Thoracic aorta (tissue), 2 donors: Measurements from ENCODE around the gene NAGPA. TPM values are rescaled to one million over a fixed set of nuclear protein-coding genes. Genes with fewer than 3 reads are reported as not detected.

Experiments used
- ATAC-seq: fragments of 150-250 bp; one replicate; pipeline ENCODE4 v1.8.0; 2017; ENCODE audit warnings: low read depth; ENCODE audit not compliant: insufficient number of reproducible peaks, low FRiP score
- DNase-seq: peaks from one replicate; pipeline ENCODE4 v3.0.0-alpha.2; 2020; ENCODE audit warnings: low spot score
- H3K27ac ChIP-seq, 2 donors: fragments of 200-600 bp; sonication (generic); 1 replicate in 1 of 2; 2 replicates in 1 of 2; pipeline ENCODE4 v1.5.1; 2016; ENCODE audit warnings: mild to moderate bottlenecking in 2 of 2, moderate library complexity in 2 of 2
- H3K27me3 ChIP-seq: fragments of 200-600 bp; sonication (generic); replicated peaks from 2 replicates; pipeline ENCODE4 v1.6.0; 2016; ENCODE audit warnings: mild to moderate bottlenecking; ENCODE audit not compliant: insufficient read depth
- H3K36me3 ChIP-seq: fragments of 200-600 bp; sonication (generic); one replicate; pipeline ENCODE4 v1.5.1; 2016
- H3K4me1 ChIP-seq, 2 donors: fragments of 200-600 bp; sonication (generic); 1 replicate in 1 of 2; 2 replicates in 1 of 2; pipeline versions ENCODE4 v1.5.1 to v1.6.0; 2016; ENCODE audit warnings: low read depth in 2 of 2, mild to moderate bottlenecking in 1 of 2; ENCODE audit not compliant: control insufficient read depth in 1 of 2
- H3K4me3 ChIP-seq: fragments of 200-600 bp; sonication (generic); 2 replicates; pipeline ENCODE4 v1.5.1; 2016; ENCODE audit warnings: mild to moderate bottlenecking
- H3K9me3 ChIP-seq: fragments of 200-600 bp; sonication (generic); 2 replicates; pipeline ENCODE4 v1.5.1; 2016
- total RNA-seq, 2 donors: library from RNA; depleted of rRNA; stranded (reverse); fragments of >200 nt; gene quantifications; one replicate each; pipeline versions ENCODE4 v1.1.0 to v1.2.3, GENCODE V29; 2016
- TF ChIP-seq, protein P1 (sequence below): fragments of 200-600 bp; sonication (generic); IDR thresholded peaks from one replicate; pipeline ENCODE4 v1.5.1; 2019; ENCODE audit warnings: antibody characterized with exemption

The NAGPA gene
- total RNA-seq, 2 donors from 2014 or later: 35.3 to 55.2 TPM

DNA sequence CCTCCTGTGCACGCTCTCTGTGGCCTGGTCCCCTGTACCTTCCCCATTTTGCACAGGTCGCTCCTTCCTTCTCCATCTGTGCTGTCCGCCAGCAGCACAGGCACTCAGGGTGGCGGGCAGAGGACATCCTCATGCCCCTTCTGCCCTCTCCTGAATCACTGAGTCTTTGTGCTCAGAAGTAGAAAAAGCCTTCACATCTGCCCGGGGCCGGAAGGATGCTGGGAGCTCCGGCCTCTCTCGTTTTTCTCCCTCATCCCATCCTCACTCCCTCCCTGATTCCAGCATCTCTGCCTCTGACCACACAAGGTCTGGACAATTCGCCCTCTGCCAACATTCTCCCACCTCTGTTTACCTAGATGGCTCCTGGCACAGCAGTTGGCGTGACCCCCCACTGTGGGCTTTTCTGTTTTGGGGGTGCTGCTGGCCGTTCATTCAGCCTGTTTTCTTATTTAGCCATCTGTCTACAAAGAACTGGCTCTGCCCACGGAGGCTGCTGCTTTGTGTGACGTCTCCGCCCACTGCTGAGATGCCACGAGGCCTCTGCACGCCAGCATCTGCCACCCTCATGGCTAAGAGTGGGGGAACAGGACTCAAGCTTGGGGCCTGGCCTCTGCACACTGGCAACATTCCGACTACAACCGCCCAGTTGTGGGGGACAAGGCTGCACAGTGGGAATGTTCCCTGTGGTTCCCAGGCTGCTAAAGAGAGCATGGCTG lies 38.9 kb downstream of the NAGPA start:
- peaks cover 4% of the 10 kb centered on the region for H3K27me3 ChIP-seq
- no peaks in the 10 kb centered on the region for H3K9me3 ChIP-seq
- no peak overlapping the region for H3K4me3 ChIP-seq
- H3K4me1 ChIP-seq: no peaks in the 10 kb centered on the region
- no peak overlapping the region for H3K27ac ChIP-seq
- ATAC-seq (no peak), DNase-seq (no peak)
- TF ChIP-seq, protein P1, sequence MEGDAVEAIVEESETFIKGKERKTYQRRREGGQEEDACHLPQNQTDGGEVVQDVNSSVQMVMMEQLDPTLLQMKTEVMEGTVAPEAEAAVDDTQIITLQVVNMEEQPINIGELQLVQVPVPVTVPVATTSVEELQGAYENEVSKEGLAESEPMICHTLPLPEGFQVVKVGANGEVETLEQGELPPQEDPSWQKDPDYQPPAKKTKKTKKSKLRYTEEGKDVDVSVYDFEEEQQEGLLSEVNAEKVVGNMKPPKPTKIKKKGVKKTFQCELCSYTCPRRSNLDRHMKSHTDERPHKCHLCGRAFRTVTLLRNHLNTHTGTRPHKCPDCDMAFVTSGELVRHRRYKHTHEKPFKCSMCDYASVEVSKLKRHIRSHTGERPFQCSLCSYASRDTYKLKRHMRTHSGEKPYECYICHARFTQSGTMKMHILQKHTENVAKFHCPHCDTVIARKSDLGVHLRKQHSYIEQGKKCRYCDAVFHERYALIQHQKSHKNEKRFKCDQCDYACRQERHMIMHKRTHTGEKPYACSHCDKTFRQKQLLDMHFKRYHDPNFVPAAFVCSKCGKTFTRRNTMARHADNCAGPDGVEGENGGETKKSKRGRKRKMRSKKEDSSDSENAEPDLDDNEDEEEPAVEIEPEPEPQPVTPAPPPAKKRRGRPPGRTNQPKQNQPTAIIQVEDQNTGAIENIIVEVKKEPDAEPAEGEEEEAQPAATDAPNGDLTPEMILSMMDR: no peak
- H3K36me3 ChIP-seq: no peaks in the 10 kb centered on the region

DNA sequence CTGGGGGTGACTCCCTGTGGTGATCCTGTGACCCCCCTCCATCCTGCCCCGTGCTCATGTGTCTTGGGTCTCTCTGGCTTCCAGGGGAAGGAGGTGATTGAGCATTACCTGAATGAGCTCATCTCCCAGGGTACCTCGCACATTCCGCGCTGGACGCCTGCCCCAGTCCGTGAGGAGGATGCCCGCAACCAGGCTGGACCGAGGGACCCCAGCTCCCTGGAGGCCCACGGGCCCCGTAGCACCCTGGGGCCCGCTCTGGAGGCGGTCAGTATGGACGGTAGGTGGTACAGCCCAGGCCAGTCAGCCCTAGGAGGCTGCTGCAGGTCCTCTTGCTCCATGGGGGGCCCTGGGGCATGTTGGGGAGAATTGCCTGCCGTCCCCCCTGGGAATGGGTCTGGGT lies 42.0 kb downstream of the NAGPA start:
- Histone ChIP-seq H3K4me1 (no peaks in the 10 kb centered on the region), H3K27ac (no peak overlapping the region), H3K9me3 (no peaks in the 10 kb centered on the region), H3K4me3 (no peak overlapping the region), H3K27me3 (peaks cover 16% of the 10 kb centered on the region), H3K36me3 (no peaks in the 10 kb centered on the region)
- ATAC-seq (no peak), DNase-seq (no peak)
- TF ChIP-seq, protein P1: no peak

DNA sequence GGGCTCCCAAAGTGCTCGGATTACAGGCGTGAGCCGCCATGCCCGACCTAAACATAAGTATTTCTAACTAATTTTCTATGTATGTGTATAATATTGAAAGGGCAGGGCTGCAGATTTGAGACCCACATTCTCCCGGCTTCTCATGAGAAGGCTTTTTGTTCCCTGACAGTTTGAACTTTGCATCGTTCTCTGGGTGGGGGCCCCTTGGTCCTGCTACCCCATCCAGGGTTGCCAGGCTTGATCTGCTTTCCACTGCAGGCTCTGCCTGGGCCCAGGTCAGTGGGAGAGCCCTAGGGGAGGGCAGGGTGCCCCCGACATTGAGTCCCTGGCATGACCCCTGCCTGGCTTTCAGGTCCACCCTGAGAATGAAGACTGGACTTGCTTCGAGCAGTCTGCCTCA lies 43.3 kb downstream of the NAGPA start:
- Histone ChIP-seq H3K4me1 (no peaks in the 10 kb centered on the region), H3K36me3 (no peaks in the 10 kb centered on the region), H3K4me3 (no peak overlapping the region), H3K27me3 (peaks cover 16% of the 10 kb centered on the region), H3K27ac (no peak overlapping the region), H3K9me3 (peaks cover 3% of the 10 kb centered on the region)
- DNase-seq: no peak
- no peak for ATAC-seq
- TF ChIP-seq, protein P1: no peak

DNA sequence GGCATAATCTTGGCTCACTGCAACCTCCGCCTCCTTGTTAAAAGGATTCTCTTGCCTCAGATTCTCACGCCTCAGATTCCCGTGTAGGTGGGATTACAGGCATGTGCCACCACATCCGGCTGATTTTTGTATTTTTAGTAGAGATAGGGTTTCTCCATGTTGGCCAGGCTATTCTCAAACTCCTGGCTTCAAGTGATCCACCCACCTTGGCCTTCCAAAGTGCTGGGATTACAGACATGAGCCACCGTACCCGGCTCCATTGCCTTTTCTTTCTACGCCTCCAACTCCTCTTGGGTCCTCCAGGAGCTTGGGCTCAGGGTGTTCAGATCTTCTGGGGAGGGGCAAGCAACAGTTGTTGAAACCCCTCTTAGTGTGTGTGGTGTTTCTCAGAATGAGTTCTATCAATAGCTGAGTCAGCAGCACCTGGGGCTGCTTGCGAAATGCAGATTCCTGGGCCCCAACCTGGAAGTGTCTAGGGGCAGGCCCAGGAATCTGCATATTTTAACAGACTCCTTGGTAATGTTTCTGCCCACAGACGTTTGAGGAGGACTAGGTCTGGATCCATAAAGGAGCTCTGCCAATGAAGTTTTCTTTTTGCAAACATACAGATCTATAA lies 44.2 kb downstream of the NAGPA start:
- Histone ChIP-seq H3K4me1 (no peaks in the 10 kb centered on the region), H3K27me3 (peaks cover 16% of the 10 kb centered on the region), H3K36me3 (no peaks in the 10 kb centered on the region), H3K9me3 (peaks cover 3% of the 10 kb centered on the region), H3K4me3 (no peak overlapping the region), H3K27ac (no peak overlapping the region)
- DNase-seq: no peak
- TF ChIP-seq, protein P1: no peak
- ATAC-seq: no peak

DNA sequence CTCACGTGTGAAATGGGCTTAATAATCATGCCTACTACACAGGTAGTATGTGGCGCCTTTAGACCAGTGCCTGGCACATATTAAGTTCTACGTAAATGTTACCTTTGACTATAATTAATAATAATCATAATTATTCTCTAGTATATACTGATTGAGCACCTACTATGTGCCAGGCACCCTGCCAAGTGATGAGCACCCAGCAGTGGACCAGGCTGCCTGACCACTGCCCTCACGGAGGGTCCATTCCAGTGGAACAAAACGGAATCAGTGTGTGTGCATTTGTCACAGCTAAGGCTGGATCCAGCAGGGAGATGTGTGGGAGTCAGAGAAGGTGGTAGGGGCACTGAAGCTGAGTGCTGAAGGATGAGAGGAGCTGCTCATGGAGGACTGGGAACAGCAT lies 45.1 kb downstream of the NAGPA start:
- no peak for DNase-seq
- Histone ChIP-seq H3K9me3 (peaks cover 3% of the 10 kb centered on the region), H3K27ac (no peak overlapping the region), H3K36me3 (no peaks in the 10 kb centered on the region), H3K4me3 (no peak overlapping the region), H3K27me3 (peaks cover 16% of the 10 kb centered on the region), H3K4me1 (no peaks in the 10 kb centered on the region)
- TF ChIP-seq, protein P1: no peak
- ATAC-seq: no peak
